ENCODE results near the gene ALPI.

Gene ALPI

DNA sequence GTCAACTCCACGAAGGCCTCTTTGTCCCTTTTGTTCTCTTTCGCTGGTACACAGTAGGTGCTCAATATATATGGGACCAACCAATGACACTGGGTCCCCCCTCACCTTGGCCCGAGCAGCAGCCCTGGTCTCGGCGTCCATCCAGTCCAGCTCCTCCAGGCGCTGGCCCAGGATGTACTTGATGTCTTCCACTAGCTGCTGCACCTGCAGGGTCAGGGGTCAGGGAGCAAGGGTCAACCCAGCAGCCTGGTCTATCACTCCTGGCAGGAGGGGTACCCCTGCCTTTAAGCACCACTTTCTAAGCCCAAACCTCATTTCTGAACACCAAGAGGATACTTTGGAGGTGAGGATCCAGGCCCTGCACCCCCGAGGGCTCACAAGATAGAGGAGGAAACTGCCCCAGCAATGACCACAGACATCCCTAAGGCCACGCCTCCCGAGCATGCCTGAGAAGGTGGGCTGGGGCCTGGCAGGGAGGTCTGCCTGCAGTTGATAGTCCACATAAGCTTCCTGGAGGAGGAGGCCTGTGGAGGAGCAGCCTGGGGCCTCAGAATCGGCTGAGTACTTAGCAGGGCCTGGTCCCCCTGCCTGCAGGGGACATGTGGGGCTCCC, 27.5 kb downstream of the ALPI start:
- H3K4me3 ChIP-seq (ENCODE audit: low read length) = no peak overlapping the region
- TF ChIP-seq, protein P1, sequence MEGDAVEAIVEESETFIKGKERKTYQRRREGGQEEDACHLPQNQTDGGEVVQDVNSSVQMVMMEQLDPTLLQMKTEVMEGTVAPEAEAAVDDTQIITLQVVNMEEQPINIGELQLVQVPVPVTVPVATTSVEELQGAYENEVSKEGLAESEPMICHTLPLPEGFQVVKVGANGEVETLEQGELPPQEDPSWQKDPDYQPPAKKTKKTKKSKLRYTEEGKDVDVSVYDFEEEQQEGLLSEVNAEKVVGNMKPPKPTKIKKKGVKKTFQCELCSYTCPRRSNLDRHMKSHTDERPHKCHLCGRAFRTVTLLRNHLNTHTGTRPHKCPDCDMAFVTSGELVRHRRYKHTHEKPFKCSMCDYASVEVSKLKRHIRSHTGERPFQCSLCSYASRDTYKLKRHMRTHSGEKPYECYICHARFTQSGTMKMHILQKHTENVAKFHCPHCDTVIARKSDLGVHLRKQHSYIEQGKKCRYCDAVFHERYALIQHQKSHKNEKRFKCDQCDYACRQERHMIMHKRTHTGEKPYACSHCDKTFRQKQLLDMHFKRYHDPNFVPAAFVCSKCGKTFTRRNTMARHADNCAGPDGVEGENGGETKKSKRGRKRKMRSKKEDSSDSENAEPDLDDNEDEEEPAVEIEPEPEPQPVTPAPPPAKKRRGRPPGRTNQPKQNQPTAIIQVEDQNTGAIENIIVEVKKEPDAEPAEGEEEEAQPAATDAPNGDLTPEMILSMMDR (conservative IDR thresholded peaks at IDR 0.05; ENCODE audit: low read depth, low read length) = no peak
- DNase-seq (ENCODE audit: low read depth) = no peak

DNA sequence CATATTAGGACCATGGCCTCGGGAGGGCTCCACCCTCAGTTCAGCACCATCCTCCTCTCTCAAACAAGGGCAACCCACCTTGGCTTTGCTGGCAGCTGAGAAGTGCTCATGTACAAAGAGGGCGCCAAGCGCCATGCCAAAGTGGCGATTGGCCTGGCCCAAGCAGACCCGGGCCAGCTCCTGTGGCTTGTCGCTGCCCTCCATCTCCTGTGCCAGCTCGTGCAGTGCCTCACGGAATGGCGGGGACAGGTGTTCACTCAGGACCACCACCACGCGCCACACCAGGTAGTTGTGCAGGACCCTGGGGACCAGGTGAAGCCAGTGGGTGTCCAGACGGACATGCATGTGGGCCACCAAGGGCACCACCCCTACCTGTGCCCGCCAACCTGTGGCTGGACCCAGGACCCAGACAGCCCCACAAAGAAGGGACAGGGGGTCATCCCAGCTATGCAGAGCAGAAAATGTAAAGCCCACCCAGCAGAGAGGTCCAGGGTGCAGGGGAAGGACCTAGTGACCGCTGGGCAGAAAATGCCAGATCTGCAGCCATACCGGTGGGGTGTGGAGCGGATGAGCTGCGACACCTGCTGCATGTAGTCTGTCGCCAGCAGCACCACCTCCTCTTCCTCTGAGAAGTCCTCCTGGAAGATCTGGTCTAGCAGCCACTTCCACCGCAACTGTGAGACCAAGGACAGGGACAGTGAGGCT, 28.1 kb downstream of the ALPI start:
- TF ChIP-seq, protein P1 (conservative IDR thresholded peaks at IDR 0.05; ENCODE audit: low read depth, low read length) = no peak
- no peak for DNase-seq (ENCODE audit: low read depth)
- no peak overlapping the region for H3K4me3 ChIP-seq (ENCODE audit: low read length)

DNA sequence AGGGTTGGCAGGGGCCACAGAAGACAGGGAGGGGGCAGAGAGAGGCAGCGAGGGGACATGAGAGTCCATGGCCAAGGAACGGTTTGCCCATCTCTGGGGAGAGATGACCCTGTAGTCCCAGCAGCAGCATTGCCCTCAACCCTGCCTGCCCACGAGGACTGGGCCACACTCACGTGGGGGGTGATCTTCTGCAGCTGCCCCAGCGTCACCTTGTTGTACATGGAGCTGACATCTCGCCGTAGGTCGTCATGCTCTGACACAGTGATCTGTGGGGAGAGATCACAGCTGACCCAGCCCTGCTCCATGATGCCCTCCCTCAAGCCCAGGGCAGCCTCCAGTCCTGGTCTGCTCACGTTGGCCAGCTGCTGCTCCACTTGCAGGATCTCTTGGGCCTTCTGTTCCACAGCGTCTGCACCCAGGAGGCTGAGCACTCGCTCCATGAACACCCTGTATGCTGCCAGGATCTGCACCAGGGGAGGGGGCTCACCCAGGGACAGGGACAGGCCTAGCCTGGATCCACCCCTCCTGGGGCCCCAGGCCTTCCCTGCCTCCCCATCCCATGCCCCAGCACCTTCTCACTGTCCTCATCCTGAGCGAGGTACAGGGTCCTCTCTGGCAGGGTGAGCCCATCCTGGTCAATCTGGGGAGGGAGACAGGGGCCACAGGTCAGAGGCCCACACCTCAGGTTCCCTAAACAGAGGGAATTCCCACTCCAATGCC, 28.8 kb downstream of the ALPI start:
- no peak overlapping the region for H3K4me3 ChIP-seq (ENCODE audit: low read length)
- TF ChIP-seq, protein P1 (conservative IDR thresholded peaks at IDR 0.05; ENCODE audit: low read depth, low read length) = no peak
- no peak for DNase-seq (ENCODE audit: low read depth)

DNA sequence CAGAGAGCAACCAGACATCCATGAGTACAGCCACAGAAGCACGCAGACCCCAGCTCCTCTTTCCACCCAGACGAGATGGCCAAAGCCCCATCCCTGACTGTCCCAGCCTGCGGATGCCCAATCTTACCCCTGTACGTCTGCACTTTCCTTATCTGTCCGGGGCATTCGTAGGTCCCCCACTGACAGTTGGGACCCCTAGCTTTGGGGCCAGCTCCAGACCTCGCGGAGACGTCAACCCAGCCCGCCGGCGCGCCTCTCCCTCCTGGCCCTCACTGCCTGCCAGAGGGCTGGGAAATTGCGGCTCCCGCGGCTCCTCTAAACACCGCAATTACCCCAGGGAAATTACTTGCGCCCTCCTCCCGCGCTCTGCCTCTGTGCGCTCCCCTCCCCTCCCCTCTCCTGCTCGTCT, 29.4 kb downstream of the ALPI start:
- no peak for DNase-seq (ENCODE audit: low read depth)
- TF ChIP-seq, protein P1 (conservative IDR thresholded peaks at IDR 0.05; ENCODE audit: low read depth, low read length) = no peak
- H3K4me3 ChIP-seq (ENCODE audit: low read length) = no peak overlapping the region

DNA sequence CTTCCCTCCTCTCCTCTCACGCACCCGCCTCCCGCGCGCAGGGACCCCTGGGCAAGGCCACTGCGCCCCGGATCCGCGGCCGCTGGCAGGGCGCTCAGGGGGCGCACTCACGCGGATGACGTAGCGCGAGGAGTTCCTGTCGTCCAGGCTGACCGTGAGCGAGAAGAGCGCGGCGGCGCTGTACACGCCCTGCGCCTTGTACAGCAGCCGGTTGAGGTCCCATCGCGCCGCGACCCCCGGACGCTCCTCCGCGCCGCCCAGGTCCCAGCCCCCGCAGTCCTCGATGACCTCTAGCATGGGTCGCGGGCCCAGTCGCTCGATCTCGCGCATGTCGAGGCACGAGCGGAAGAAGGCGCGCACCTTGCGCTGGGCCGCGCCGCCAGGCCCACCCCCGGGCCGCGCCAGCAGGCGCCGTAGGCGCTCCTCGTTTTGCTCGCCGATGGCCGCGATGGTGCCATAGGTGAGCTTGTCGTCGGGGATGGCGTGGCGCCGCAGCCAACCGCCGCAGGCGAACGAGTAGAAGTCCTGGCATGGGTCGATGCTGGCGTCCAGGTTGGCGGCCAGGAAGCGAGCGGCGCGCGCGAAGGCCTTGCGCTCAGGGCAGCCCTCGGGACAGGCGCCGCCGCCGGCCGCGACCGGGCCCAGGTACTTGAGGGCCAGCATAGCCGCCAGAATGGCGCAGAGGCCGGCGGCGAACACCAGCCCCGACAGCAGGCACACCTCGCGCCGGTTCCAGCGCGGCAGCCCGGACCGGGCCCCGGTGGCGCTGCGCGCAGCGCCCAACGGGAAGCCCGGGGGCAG, 30.0 kb downstream of the ALPI start:
- TF ChIP-seq, protein P1 (conservative IDR thresholded peaks at IDR 0.05; ENCODE audit: low read depth, low read length) = no peak
- DNase-seq (ENCODE audit: low read depth) = no peak
- no peak overlapping the region for H3K4me3 ChIP-seq (ENCODE audit: low read length)

DNA sequence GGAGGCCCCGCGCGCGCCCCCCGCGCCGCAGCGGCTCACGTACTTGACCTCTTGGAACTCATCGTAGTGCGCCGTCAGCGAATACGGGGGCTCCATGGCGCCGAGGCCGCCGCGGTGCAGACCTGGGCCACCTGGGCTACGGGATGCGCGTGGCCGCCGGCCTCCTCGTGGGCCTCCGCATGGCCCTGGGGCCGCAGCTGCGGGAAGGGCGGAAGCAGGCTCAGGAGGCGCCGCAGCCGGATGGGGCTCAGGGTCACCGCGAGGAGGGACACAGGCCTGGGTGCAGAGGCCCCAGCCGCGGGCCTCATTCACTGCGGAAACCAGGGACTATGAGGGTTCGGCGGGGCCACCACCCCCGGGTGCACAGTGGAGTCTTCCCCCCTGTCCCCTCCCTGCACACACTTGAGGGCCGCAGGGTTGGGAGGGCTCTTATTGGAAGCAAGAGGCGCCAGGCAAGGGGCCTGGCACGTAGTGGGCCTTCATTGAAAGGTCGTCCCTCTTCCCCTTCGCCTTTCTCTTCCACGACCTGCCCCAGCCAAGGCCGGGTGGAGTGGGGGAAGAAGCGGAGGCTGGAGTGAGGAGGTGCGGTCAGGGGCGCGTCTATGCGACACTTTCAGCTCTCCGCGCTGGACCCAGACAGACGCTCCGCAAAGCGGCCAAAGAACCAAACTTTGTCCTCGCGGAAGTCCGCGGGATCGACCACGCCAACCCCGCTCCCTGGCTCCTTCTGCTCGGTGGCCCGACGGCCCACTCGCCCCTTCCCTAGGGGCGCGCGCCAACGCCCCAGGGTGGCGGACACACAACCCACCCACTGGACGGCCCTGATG, 30.8 kb downstream of the ALPI start:
- no peak overlapping the region for H3K4me3 ChIP-seq (ENCODE audit: low read length)
- DNase-seq (ENCODE audit: low read depth) = no peak
- TF ChIP-seq, protein P1 (conservative IDR thresholded peaks at IDR 0.05; ENCODE audit: low read depth, low read length) = no peak

Data from retinal pigment epithelial cell (primary cell).